ENCODE data around the gene AMPD2.

GRCh38 chr1:109609881-109610280, 9.8 kb upstream of the AMPD2 start:
- TF ChIP-seq CTCF (IDR thresholded peaks at IDR 0.05) (no peak), POLR2A (IDR thresholded peaks at IDR 0.05) (no peak)

All from testis (tissue), 2 donors.